Ishikawa (cell line): ENCODE data around the gene GOT2.

Experiments used
- CEBPB ChIP-seq: IDR thresholded peaks from 2 replicates; pipeline ENCODE4 v1.6.1; 2012
- CREB1 ChIP-seq: IDR thresholded peaks from 2 replicates; pipeline ENCODE4 v1.6.1; 2012; ENCODE audit warnings: low read depth
- EGR1 ChIP-seq: IDR thresholded peaks from 2 replicates; pipeline ENCODE4 v1.6.1; 2012
- EP300 ChIP-seq: IDR thresholded peaks from 2 replicates; pipeline ENCODE4 v1.6.1; 2012; ENCODE audit warnings: borderline replicate concordance
- FOXM1 ChIP-seq: IDR thresholded peaks from 2 replicates; pipeline ENCODE4 v1.6.1; 2012; ENCODE audit warnings: low read depth, borderline replicate concordance
- MAX ChIP-seq: IDR thresholded peaks from 2 replicates; pipeline ENCODE4 v1.6.1; 2012
- NFIC ChIP-seq: IDR thresholded peaks from 2 replicates; pipeline ENCODE4 v1.6.1; 2012
- RAD21 ChIP-seq: IDR thresholded peaks from 2 replicates; pipeline ENCODE4 v1.6.1; 2012; ENCODE audit warnings: low read depth
- REST ChIP-seq: IDR thresholded peaks from 2 replicates; pipeline ENCODE4 v1.6.1; 2012; ENCODE audit warnings: low read depth, mild to moderate bottlenecking
- TAF1 ChIP-seq: IDR thresholded peaks from 2 replicates; pipeline ENCODE4 v1.6.1; 2012; ENCODE audit warnings: low read depth, mild to moderate bottlenecking
- TCF12 ChIP-seq: IDR thresholded peaks from 2 replicates; pipeline ENCODE4 v1.6.1; 2012; ENCODE audit warnings: low read depth
- TEAD4 ChIP-seq: IDR thresholded peaks from 2 replicates; pipeline ENCODE4 v1.6.1; 2012
- USF1 ChIP-seq: IDR thresholded peaks from 2 replicates; pipeline ENCODE4 v1.6.1; 2012
- YY1 ChIP-seq: IDR thresholded peaks from 2 replicates; pipeline ENCODE4 v1.6.1; 2012; ENCODE audit warnings: low read depth
- ZBTB7A ChIP-seq: IDR thresholded peaks from 2 replicates; pipeline ENCODE4 v1.6.1; 2012; ENCODE audit warnings: low read depth

Gene GOT2

GRCh38 chr16:58692450-58692849 is 41.7 kb downstream of the GOT2 start:
- TF ChIP-seq CEBPB: no peak
- no peak for TF ChIP-seq CREB1
- no peak for TF ChIP-seq YY1
- no peak for TF ChIP-seq MAX
- TF ChIP-seq EP300: no peak
- TF ChIP-seq TCF12: no peak
- TF ChIP-seq REST: no peak
- TF ChIP-seq ZBTB7A: no peak
- no peak for TF ChIP-seq TEAD4
- TF ChIP-seq EGR1: no peak

GRCh38 chr16:58685084-58685449 is 49.0 kb downstream of the GOT2 start:
- TF ChIP-seq YY1 (no peak), EP300 (no peak), CREB1 (no peak), MAX (no peak), ZBTB7A (no peak), REST (no peak), RAD21 (no peak), TEAD4 (no peak), EGR1 (no peak), TAF1 (no peak), FOXM1 (no peak), TCF12 (no peak), NFIC (no peak), USF1 (no peak), CEBPB (no peak)

- TF ChIP-seq EP300 (peak; percentile 33; the same call in 1 of the 2 replicates), ZBTB7A (0 out of 2 replicates have a peak, but pooled peaks have one; percentile 40), EGR1 (no peak), TAF1 (peak; percentile 53; the same call in 1 of the 2 replicates), REST (no peak), CREB1 (peak; percentile 49; the same call in 1 of the 2 replicates), NFIC (peak; percentile 12; the same call in 1 of the 2 replicates), TCF12 (peak; percentile 57), TEAD4 (no peak), USF1 (peak; percentile 100), YY1 (peak; percentile 55; the same call in 1 of the 2 replicates), MAX (peak; percentile 64), FOXM1 (no peak)
Observed at GRCh38 chr16:58684354-58685083, 49.6 kb downstream of the GOT2 start, which contains the start of gene SLC38A7. TSS of gene SLC38A7 (minus strand) at chr16:58684770. CDS start at chr16:58680126, 4,644 bp downstream.

- TF ChIP-seq TEAD4 (no peak), ZBTB7A (no peak), RAD21 (no peak), MAX (no peak), FOXM1 (no peak), CREB1 (no peak), CEBPB (no peak), TCF12 (no peak), USF1 (no peak), EP300 (no peak), REST (no peak), YY1 (no peak), EGR1 (no peak), TAF1 (no peak)
Observed at GRCh38 chr16:58684001-58684353, 50.1 kb downstream of the GOT2 start.
